GM19452 (cell line): ENCODE results near the gene DOK6.
"Not testable (repeated sequence)": the region's sequence is repeated elsewhere in the genome, so short reads cannot be mapped to it uniquely, and the experiment has no call there.

Experiments
- ATAC-seq: cut with Tn5 transposase; IDR thresholded peaks from one replicate; pipeline ENCODE4 v1.9.1; 2021; ENCODE audit not compliant: unreplicated experiment

DOK6 gene

GRCh38 chr18:69622184-69622583 lies 221.5 kb downstream of the DOK6 start:
- no peak for ATAC-seq

GRCh38 chr18:69622961-69623360 lies 222.3 kb downstream of the DOK6 start:
- no peak for ATAC-seq

- no peak for ATAC-seq
Observed at GRCh38 chr18:69626171-69626570, 225.5 kb downstream of the DOK6 start.

- no peak for ATAC-seq
Observed at GRCh38 chr18:69626643-69627242, 226.1 kb downstream of the DOK6 start.

GRCh38 chr18:69628774-69629359 lies 228.2 kb downstream of the DOK6 start:
- ATAC-seq: no peak

GRCh38 chr18:69631281-69631680 lies 230.6 kb downstream of the DOK6 start:
- ATAC-seq: no peak

- no peak for ATAC-seq
Observed at GRCh38 chr18:69635482-69635881, 234.8 kb downstream of the DOK6 start.

GRCh38 chr18:69636529-69637301 lies 236.0 kb downstream of the DOK6 start:
- ATAC-seq: no peak

- ATAC-seq: no peak
Observed at GRCh38 chr18:69638056-69638455, 237.4 kb downstream of the DOK6 start.

- ATAC-seq: no peak
Observed at GRCh38 chr18:69647702-69648101, 247.0 kb downstream of the DOK6 start.

GRCh38 chr18:69648486-69648885 lies 247.8 kb downstream of the DOK6 start:
- ATAC-seq: no peak

- no peak for ATAC-seq
Observed at GRCh38 chr18:69649684-69650083, 249.0 kb downstream of the DOK6 start.

GRCh38 chr18:69651243-69651642 lies 250.6 kb downstream of the DOK6 start:
- ATAC-seq: no peak

- ATAC-seq: no peak
Observed at GRCh38 chr18:69655816-69656215, 255.1 kb downstream of the DOK6 start.

GRCh38 chr18:69658103-69658502 lies 257.4 kb downstream of the DOK6 start:
- ATAC-seq: no peak

- no peak for ATAC-seq
Observed at GRCh38 chr18:69658685-69659084, 258.0 kb downstream of the DOK6 start.

- ATAC-seq: no peak
Observed at GRCh38 chr18:69659142-69659651, 258.5 kb downstream of the DOK6 start.

GRCh38 chr18:69662090-69662489 lies 261.4 kb downstream of the DOK6 start:
- ATAC-seq: not testable (repeated sequence)

- ATAC-seq: no peak
Observed at GRCh38 chr18:69664399-69664798, 263.7 kb downstream of the DOK6 start.

- ATAC-seq: no peak
Observed at GRCh38 chr18:69674292-69674877, 273.7 kb downstream of the DOK6 start.

GRCh38 chr18:69674966-69675365 lies 274.3 kb downstream of the DOK6 start:
- ATAC-seq: no peak

- no peak for ATAC-seq
Observed at GRCh38 chr18:69677595-69677994, 276.9 kb downstream of the DOK6 start.
